GM23338 (cell line): ENCODE measurements around the gene PNPLA1. TPM values are rescaled to one million over a fixed set of nuclear protein-coding genes. Genes with fewer than 3 reads are reported as not detected.

ENCODE experiments used
- ATAC-seq: fragments of 200-7000 bp; cut with Tn5 transposase; 3 replicates; pipeline ENCODE4 v1.9.1; 2020
- DNase-seq: peaks from one replicate; pipeline ENCODE4 v3.0.0-alpha.2; 2015; ENCODE audit warnings: low spot score
- H2AFZ ChIP-seq: fragments of 200-600 bp; sonication (generic); 2 replicates; pipeline ENCODE4 v1.8.0; 2016; ENCODE audit warnings: antibody characterized with exemption, mild to moderate bottlenecking, moderate library complexity
- H3F3A ChIP-seq: fragments of 200-600 bp; sonication (generic); replicated peaks from 2 replicates; pipeline ENCODE4 v1.8.0; 2017; ENCODE audit warnings: antibody characterized with exemption, mixed run types, low read depth
- H3K27ac ChIP-seq: fragments of 200-600 bp; sonication (generic); 2 replicates; pipeline ENCODE4 v1.6.1; 2016; ENCODE audit warnings: low read depth
- H3K27me3 ChIP-seq: fragments of 200-600 bp; sonication (generic); 2 replicates; pipeline ENCODE4 v1.8.0; 2016; ENCODE audit warnings: mild to moderate bottlenecking, mixed run types, moderate library complexity; ENCODE audit not compliant: insufficient read depth
- H3K36me3 ChIP-seq: fragments of 200-600 bp; sonication (generic); 2 replicates; pipeline ENCODE4 v1.8.0; 2016; ENCODE audit warnings: mild to moderate bottlenecking; ENCODE audit not compliant: insufficient read depth
- H3K4me1 ChIP-seq: fragments of 200-600 bp; sonication (generic); 2 replicates; pipeline ENCODE4 v1.8.0; 2016; ENCODE audit warnings: mild to moderate bottlenecking, moderate library complexity; ENCODE audit not compliant: insufficient read depth
- H3K4me2 ChIP-seq: fragments of 200-600 bp; sonication (generic); 2 replicates; pipeline ENCODE4 v1.7.1; 2017; ENCODE audit warnings: mixed run types
- H3K4me3 ChIP-seq: fragments of 200-600 bp; sonication (generic); 2 replicates; pipeline ENCODE4 v1.6.1; 2016; ENCODE audit warnings: mixed run types
- H3K79me2 ChIP-seq: fragments of 200-600 bp; sonication (generic); replicated peaks from 2 replicates; pipeline ENCODE4 v1.8.0; 2017; ENCODE audit warnings: mild to moderate bottlenecking; ENCODE audit not compliant: insufficient read depth
- H3K9me2 ChIP-seq: fragments of 200-600 bp; sonication (generic); 2 replicates; pipeline ENCODE4 v1.8.0; 2017; ENCODE audit not compliant: insufficient read depth
- H4K20me1 ChIP-seq: fragments of 200-600 bp; sonication (generic); replicated peaks from 2 replicates; pipeline ENCODE4 v1.8.0; 2017; ENCODE audit warnings: mild to moderate bottlenecking; ENCODE audit not compliant: insufficient read depth
- H3K27ac Mint-ChIP-seq: 2 replicates; pipeline ENCODE4 v1.8.0; 2020; ENCODE audit warnings: inconsistent platforms, mild to moderate bottlenecking, moderate library complexity, mixed read lengths
- H3K27me3 Mint-ChIP-seq: 3 replicates; pipeline ENCODE4 v1.8.0; 2022; ENCODE audit warnings: low read depth, mild to moderate bottlenecking, moderate library complexity, mixed read lengths, inconsistent platforms; ENCODE audit not compliant: insufficient read depth, poor library complexity
- H3K36me3 Mint-ChIP-seq: 3 replicates; pipeline ENCODE4 v1.8.0; 2021; ENCODE audit warnings: low read depth, mild to moderate bottlenecking, inconsistent platforms, moderate library complexity, mixed read lengths
- H3K4me1 Mint-ChIP-seq: 3 replicates; pipeline ENCODE4 v1.8.0; 2020; ENCODE audit warnings: mild to moderate bottlenecking, inconsistent platforms, mixed read lengths
- H3K4me3 Mint-ChIP-seq: 3 replicates; pipeline ENCODE4 v1.8.0; 2021; ENCODE audit warnings: moderate library complexity, mild to moderate bottlenecking, inconsistent platforms, mixed read lengths
- H3K9me3 Mint-ChIP-seq: 3 replicates; pipeline ENCODE4 v1.8.0; 2020; ENCODE audit warnings: moderate library complexity, mild to moderate bottlenecking, inconsistent platforms, mixed read lengths
- CREB1 ChIP-seq: fragments of 250-450 bp; sonication (Bioruptor Pico); IDR thresholded peaks from 2 replicates; pipeline ENCODE4 v1.5.0; 2020; ENCODE audit warnings: low read depth, mild to moderate bottlenecking, moderate library complexity
- EZH2 ChIP-seq: fragments of 200-600 bp; sonication (generic); IDR thresholded peaks from one replicate; pipeline ENCODE4 v1.8.0; 2017; ENCODE audit warnings: antibody characterized with exemption, mild to moderate bottlenecking, low read depth; ENCODE audit not compliant: unreplicated experiment
- EZH2phosphoT487 ChIP-seq: fragments of 200-600 bp; sonication (generic); IDR thresholded peaks from one replicate; pipeline ENCODE4 v1.8.1; 2018; ENCODE audit warnings: antibody characterized with exemption; ENCODE audit not compliant: unreplicated experiment
- JUNB ChIP-seq: IDR thresholded peaks from one replicate; pipeline ENCODE4 v1.6.1; 2016; ENCODE audit warnings: antibody characterized with exemption; ENCODE audit not compliant: unreplicated experiment
- NANOG ChIP-seq: IDR thresholded peaks from 2 replicates; pipeline ENCODE4 v1.6.1; 2016; ENCODE audit warnings: antibody characterized with exemption, borderline replicate concordance
- POLR2AphosphoS5 ChIP-seq: IDR thresholded peaks from 2 replicates; pipeline ENCODE4 v1.6.1; 2016; ENCODE audit warnings: antibody characterized with exemption, low read depth
- STAT1 ChIP-seq: IDR thresholded peaks from one replicate; pipeline ENCODE4 v1.6.1; 2016; ENCODE audit warnings: antibody characterized with exemption; ENCODE audit not compliant: unreplicated experiment
- ZNF114 ChIP-seq: fragments of 250-450 bp; sonication (Bioruptor Pico); IDR thresholded peaks from 2 replicates; pipeline ENCODE4 v1.5.0; 2020; ENCODE audit warnings: mild to moderate bottlenecking, moderate library complexity
- ZNF331 ChIP-seq: fragments of 250-450 bp; sonication (Bioruptor Pico); IDR thresholded peaks from 2 replicates; pipeline ENCODE4 v1.5.0; 2020; ENCODE audit warnings: low read depth, mild to moderate bottlenecking, moderate library complexity
- polyA plus RNA-seq: library from polyadenylated mRNA; unstranded; fragments of >200 nt; fragmentation: Nextera tagmentation; extraction: Ambion mirVana; gene quantifications from 2 replicates; pipeline ENCODE4 v1.2.1, GENCODE V29; 2016
- total RNA-seq: library from RNA; depleted of rRNA; stranded (reverse); fragments of >200 nt; shearing (Covaris generic); gene quantifications from 2 replicates; pipeline ENCODE4 v1.2.3, GENCODE V29; 2014
- TF ChIP-seq, protein P1 (sequence below): IDR thresholded peaks from one replicate; pipeline ENCODE4 v1.6.1; 2018; ENCODE audit warnings: antibody characterized with exemption; ENCODE audit not compliant: unreplicated experiment
- TF ChIP-seq, protein P2 (sequence below): fragments of 250-450 bp; sonication (Bioruptor Pico); IDR thresholded peaks from 2 replicates; pipeline ENCODE4 v1.5.0; 2020; ENCODE audit warnings: mild to moderate bottlenecking, moderate library complexity
- TF ChIP-seq, protein P3 (sequence below): IDR thresholded peaks from 2 replicates; pipeline ENCODE4 v1.6.1; 2016; ENCODE audit warnings: antibody characterized with exemption
- TF ChIP-seq, protein P4 (sequence below), 2 experiments: fragments of 200-600 bp in 1 of 2; sonication (generic) in 1 of 2; conservative IDR thresholded peaks; 2 replicates each; pipeline versions ENCODE4 v1.5.1 to v1.6.1; 2016 to 2017; ENCODE audit warnings: antibody characterized with exemption in 2 of 2, low read depth in 2 of 2, mild to moderate bottlenecking in 2 of 2, moderate library complexity in 1 of 2

The PNPLA1 gene
- total and polyA plus RNA-seq, 2 experiments from 2014 or later, result not detected

DNA sequence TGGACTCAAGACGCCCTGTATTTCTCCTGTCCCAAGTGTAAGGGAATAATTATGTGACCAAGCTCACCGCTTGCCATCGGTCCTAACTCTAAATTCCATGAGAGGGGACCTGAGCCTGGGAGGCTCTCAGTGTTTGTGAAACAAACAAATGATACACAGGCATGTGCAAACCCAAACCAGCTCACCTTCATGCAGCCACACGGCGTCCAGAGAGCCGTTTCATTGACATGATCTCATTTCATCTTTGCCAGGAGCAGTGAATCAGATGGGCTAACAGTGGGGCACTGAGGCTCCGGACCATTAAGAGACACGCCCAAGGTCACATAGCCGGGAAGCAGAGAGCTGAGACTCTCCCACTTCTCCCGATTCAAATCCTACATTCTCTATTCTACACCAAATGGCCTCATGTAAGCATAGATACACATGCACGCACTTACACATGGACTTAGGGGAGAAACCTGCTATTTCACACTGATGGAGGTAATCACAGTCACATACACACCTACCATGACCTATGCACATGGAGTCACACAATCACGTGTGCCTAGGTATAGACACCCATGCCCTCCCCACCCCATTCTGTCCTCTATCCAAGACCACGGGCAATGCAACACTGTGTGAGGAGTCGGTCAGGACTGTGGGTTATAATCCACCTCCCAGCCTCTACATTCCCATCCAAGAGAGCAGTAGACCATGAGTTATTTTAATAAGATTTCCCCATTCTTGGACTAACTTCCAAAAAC, 65.8 kb downstream of the PNPLA1 start:
- Histone ChIP-seq H3K27ac (no peak overlapping the region), H3K9me2 (no peaks in the 10 kb centered on the region), H3K27me3 (peaks cover 8% of the 10 kb centered on the region), H3K36me3 (no peaks in the 10 kb centered on the region), H3K4me2 (no peak overlapping the region), H3F3A (0 out of 2 replicates have a peak, but pooled peaks cover 5% of the 10 kb centered on the region), H3K79me2 (no peaks in the 10 kb centered on the region), H3K4me3 (no peak overlapping the region), H4K20me1 (no peaks in the 10 kb centered on the region), H2AFZ (0 out of 2 replicates have a peak overlapping the region, but pooled peaks have one; percentile 32), H3K4me1 (no peaks in the 10 kb centered on the region)
- H3K9me3 Mint-ChIP-seq, result no peaks in the 10 kb centered on the region; the same call in 2 of the 3 replicates
- H3K27ac Mint-ChIP-seq, result no peak overlapping the region
- H3K4me1 Mint-ChIP-seq, result peaks cover 21% of the 10 kb centered on the region
- TF ChIP-seq EZH2phosphoT487 (no peak), ZNF331 (CRISPR knock-in tag) (no peak), NANOG (no peak), CREB1 (CRISPR knock-in tag) (no peak), EZH2 (no peak), JUNB (no peak), POLR2AphosphoS5 (no peak), STAT1 (no peak), ZNF114 (CRISPR knock-in tag) (no peak)
- TF ChIP-seq, protein P1, sequence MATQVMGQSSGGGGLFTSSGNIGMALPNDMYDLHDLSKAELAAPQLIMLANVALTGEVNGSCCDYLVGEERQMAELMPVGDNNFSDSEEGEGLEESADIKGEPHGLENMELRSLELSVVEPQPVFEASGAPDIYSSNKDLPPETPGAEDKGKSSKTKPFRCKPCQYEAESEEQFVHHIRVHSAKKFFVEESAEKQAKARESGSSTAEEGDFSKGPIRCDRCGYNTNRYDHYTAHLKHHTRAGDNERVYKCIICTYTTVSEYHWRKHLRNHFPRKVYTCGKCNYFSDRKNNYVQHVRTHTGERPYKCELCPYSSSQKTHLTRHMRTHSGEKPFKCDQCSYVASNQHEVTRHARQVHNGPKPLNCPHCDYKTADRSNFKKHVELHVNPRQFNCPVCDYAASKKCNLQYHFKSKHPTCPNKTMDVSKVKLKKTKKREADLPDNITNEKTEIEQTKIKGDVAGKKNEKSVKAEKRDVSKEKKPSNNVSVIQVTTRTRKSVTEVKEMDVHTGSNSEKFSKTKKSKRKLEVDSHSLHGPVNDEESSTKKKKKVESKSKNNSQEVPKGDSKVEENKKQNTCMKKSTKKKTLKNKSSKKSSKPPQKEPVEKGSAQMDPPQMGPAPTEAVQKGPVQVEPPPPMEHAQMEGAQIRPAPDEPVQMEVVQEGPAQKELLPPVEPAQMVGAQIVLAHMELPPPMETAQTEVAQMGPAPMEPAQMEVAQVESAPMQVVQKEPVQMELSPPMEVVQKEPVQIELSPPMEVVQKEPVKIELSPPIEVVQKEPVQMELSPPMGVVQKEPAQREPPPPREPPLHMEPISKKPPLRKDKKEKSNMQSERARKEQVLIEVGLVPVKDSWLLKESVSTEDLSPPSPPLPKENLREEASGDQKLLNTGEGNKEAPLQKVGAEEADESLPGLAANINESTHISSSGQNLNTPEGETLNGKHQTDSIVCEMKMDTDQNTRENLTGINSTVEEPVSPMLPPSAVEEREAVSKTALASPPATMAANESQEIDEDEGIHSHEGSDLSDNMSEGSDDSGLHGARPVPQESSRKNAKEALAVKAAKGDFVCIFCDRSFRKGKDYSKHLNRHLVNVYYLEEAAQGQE, result no peak
- TF ChIP-seq, protein P2, sequence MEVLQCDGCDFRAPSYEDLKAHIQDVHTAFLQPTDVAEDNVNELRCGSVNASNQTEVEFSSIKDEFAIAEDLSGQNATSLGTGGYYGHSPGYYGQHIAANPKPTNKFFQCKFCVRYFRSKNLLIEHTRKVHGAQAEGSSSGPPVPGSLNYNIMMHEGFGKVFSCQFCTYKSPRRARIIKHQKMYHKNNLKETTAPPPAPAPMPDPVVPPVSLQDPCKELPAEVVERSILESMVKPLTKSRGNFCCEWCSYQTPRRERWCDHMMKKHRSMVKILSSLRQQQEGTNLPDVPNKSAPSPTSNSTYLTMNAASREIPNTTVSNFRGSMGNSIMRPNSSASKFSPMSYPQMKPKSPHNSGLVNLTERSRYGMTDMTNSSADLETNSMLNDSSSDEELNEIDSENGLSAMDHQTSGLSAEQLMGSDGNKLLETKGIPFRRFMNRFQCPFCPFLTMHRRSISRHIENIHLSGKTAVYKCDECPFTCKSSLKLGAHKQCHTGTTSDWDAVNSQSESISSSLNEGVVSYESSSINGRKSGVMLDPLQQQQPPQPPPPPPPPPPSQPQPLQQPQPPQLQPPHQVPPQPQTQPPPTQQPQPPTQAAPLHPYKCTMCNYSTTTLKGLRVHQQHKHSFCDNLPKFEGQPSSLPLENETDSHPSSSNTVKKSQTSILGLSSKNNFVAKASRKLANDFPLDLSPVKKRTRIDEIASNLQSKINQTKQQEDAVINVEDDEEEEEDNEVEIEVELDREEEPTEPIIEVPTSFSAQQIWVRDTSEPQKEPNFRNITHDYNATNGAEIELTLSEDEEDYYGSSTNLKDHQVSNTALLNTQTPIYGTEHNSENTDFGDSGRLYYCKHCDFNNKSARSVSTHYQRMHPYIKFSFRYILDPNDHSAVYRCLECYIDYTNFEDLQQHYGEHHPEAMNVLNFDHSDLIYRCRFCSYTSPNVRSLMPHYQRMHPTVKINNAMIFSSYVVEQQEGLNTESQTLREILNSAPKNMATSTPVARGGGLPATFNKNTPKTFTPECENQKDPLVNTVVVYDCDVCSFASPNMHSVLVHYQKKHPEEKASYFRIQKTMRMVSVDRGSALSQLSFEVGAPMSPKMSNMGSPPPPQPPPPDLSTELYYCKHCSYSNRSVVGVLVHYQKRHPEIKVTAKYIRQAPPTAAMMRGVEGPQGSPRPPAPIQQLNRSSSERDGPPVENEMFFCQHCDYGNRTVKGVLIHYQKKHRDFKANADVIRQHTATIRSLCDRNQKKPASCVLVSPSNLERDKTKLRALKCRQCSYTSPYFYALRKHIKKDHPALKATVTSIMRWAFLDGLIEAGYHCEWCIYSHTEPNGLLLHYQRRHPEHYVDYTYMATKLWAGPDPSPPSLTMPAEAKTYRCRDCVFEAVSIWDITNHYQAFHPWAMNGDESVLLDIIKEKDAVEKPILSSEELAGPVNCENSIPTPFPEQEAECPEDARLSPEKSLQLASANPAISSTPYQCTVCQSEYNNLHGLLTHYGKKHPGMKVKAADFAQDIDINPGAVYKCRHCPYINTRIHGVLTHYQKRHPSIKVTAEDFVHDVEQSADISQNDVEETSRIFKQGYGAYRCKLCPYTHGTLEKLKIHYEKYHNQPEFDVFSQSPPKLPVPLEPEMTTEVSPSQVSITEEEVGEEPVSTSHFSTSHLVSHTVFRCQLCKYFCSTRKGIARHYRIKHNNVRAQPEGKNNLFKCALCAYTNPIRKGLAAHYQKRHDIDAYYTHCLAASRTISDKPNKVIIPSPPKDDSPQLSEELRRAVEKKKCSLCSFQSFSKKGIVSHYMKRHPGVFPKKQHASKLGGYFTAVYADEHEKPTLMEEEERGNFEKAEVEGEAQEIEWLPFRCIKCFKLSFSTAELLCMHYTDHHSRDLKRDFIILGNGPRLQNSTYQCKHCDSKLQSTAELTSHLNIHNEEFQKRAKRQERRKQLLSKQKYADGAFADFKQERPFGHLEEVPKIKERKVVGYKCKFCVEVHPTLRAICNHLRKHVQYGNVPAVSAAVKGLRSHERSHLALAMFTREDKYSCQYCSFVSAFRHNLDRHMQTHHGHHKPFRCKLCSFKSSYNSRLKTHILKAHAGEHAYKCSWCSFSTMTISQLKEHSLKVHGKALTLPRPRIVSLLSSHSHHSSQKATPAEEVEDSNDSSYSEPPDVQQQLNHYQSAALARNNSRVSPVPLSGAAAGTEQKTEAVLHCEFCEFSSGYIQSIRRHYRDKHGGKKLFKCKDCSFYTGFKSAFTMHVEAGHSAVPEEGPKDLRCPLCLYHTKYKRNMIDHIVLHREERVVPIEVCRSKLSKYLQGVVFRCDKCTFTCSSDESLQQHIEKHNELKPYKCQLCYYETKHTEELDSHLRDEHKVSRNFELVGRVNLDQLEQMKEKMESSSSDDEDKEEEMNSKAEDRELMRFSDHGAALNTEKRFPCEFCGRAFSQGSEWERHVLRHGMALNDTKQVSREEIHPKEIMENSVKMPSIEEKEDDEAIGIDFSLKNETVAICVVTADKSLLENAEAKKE (CRISPR knock-in tag), result no peak
- TF ChIP-seq, protein P3, sequence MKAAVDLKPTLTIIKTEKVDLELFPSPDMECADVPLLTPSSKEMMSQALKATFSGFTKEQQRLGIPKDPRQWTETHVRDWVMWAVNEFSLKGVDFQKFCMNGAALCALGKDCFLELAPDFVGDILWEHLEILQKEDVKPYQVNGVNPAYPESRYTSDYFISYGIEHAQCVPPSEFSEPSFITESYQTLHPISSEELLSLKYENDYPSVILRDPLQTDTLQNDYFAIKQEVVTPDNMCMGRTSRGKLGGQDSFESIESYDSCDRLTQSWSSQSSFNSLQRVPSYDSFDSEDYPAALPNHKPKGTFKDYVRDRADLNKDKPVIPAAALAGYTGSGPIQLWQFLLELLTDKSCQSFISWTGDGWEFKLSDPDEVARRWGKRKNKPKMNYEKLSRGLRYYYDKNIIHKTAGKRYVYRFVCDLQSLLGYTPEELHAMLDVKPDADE, result no peak
- TF ChIP-seq, protein P4, sequence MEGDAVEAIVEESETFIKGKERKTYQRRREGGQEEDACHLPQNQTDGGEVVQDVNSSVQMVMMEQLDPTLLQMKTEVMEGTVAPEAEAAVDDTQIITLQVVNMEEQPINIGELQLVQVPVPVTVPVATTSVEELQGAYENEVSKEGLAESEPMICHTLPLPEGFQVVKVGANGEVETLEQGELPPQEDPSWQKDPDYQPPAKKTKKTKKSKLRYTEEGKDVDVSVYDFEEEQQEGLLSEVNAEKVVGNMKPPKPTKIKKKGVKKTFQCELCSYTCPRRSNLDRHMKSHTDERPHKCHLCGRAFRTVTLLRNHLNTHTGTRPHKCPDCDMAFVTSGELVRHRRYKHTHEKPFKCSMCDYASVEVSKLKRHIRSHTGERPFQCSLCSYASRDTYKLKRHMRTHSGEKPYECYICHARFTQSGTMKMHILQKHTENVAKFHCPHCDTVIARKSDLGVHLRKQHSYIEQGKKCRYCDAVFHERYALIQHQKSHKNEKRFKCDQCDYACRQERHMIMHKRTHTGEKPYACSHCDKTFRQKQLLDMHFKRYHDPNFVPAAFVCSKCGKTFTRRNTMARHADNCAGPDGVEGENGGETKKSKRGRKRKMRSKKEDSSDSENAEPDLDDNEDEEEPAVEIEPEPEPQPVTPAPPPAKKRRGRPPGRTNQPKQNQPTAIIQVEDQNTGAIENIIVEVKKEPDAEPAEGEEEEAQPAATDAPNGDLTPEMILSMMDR (conservative IDR thresholded peaks at IDR 0.05; ENCODE audit: low read depth in 2 of 2), result no peak
- no peak overlapping the region for H3K4me3 Mint-ChIP-seq
- H3K27me3 Mint-ChIP-seq, result peaks cover 17% of the 10 kb centered on the region
- H3K36me3 Mint-ChIP-seq, result no peaks in the 10 kb centered on the region; the same call in 2 of the 3 replicates
- ATAC-seq, result no peak
- no peak for DNase-seq
